Measurements from ENCODE around the gene CCDC154.

CCDC154 gene

GRCh38 chr16:1435921-1436697 lies 8.2 kb downstream of the CCDC154 start:
- no peak for FAIRE-seq

- no peak for FAIRE-seq
Observed at GRCh38 chr16:1434644-1435592, 9.4 kb downstream of the CCDC154 start.

- no peak for FAIRE-seq
Observed at GRCh38 chr16:1433756-1434155, 10.6 kb downstream of the CCDC154 start.

- FAIRE-seq: no peak
Observed at GRCh38 chr16:1433263-1433560, 11.1 kb downstream of the CCDC154 start.

- FAIRE-seq: no peak
Observed at GRCh38 chr16:1432388-1433262, 11.7 kb downstream of the CCDC154 start.

- no peak for FAIRE-seq
Observed at GRCh38 chr16:1431497-1432270, 12.7 kb downstream of the CCDC154 start.

GRCh38 chr16:1430759-1431496 lies 13.4 kb downstream of the CCDC154 start, which contains the start of gene PERCC1:
PERCC1 (plus strand) TSS chr16:1431078; CDS start chr16:1432594, 1,516 bp downstream.
- no peak for FAIRE-seq

GRCh38 chr16:1430214-1430758 lies 14.1 kb downstream of the CCDC154 start:
- no peak for FAIRE-seq

GRCh38 chr16:1429631-1430030 lies 14.7 kb downstream of the CCDC154 start:
- no peak for FAIRE-seq

GRCh38 chr16:1429012-1429411 lies 15.3 kb downstream of the CCDC154 start:
- FAIRE-seq: no peak

- no peak for FAIRE-seq
Observed at GRCh38 chr16:1428511-1428910, 15.8 kb downstream of the CCDC154 start.

GRCh38 chr16:1427473-1428461 lies 16.6 kb downstream of the CCDC154 start:
- FAIRE-seq: no peak

GRCh38 chr16:1426734-1427471 lies 17.5 kb downstream of the CCDC154 start:
- FAIRE-seq: no peak

- FAIRE-seq: no peak
Observed at GRCh38 chr16:1425616-1426370, 18.6 kb downstream of the CCDC154 start.

GRCh38 chr16:1424028-1424427 lies 20.3 kb downstream of the CCDC154 start:
- no peak for FAIRE-seq

- FAIRE-seq: no peak
Observed at GRCh38 chr16:1422076-1422475, 22.3 kb downstream of the CCDC154 start.

- FAIRE-seq: no peak
Observed at GRCh38 chr16:1420111-1420539, 24.2 kb downstream of the CCDC154 start.

- no peak for FAIRE-seq
Observed at GRCh38 chr16:1416521-1416941, 27.8 kb downstream of the CCDC154 start.

Measured in TTC549 (cell line).